HG03039 (cell line): ENCODE measurements around the gene CORIN.
"Not testable (repeated sequence)": the region's sequence is repeated elsewhere in the genome, so short reads cannot be mapped to it uniquely, and the experiment has no call there.

Experiments used
- ATAC-seq: cut with Tn5 transposase; IDR thresholded peaks from one replicate; pipeline ENCODE4 v1.9.1; 2021; ENCODE audit warnings: mild to moderate bottlenecking, moderate library complexity; ENCODE audit not compliant: unreplicated experiment

The CORIN gene

GRCh38 chr4:47731182-47731581 is 106.7 kb downstream of the CORIN start:
- ATAC-seq, result no peak

GRCh38 chr4:47729131-47729680 is 108.7 kb downstream of the CORIN start:
- ATAC-seq, result no peak

- ATAC-seq, result no peak
These were observed 115.8 kb downstream of the CORIN start for GRCh38 chr4:47721892-47722575.

GRCh38 chr4:47721485-47721884 is 116.4 kb downstream of the CORIN start:
- ATAC-seq, result no peak

GRCh38 chr4:47720787-47721186 is 117.1 kb downstream of the CORIN start:
- no peak for ATAC-seq

GRCh38 chr4:47719576-47719975 is 118.3 kb downstream of the CORIN start:
- ATAC-seq, result no peak

GRCh38 chr4:47718696-47719095 is 119.2 kb downstream of the CORIN start:
- no peak for ATAC-seq

GRCh38 chr4:47717188-47717587 is 120.7 kb downstream of the CORIN start:
- no peak for ATAC-seq

GRCh38 chr4:47715716-47716416 is 122.0 kb downstream of the CORIN start:
- ATAC-seq, result no peak

- no peak for ATAC-seq
These were observed 123.6 kb downstream of the CORIN start for GRCh38 chr4:47714269-47714668.

- no peak for ATAC-seq
These were observed 124.6 kb downstream of the CORIN start for GRCh38 chr4:47713129-47713834.

- no peak for ATAC-seq
These were observed 126.2 kb downstream of the CORIN start for GRCh38 chr4:47711646-47712045.

GRCh38 chr4:47711183-47711582 is 126.7 kb downstream of the CORIN start:
- no peak for ATAC-seq

- ATAC-seq, result not testable (repeated sequence)
These were observed 131.5 kb downstream of the CORIN start for GRCh38 chr4:47706352-47706751.

- ATAC-seq, result no peak
These were observed 132.4 kb downstream of the CORIN start for GRCh38 chr4:47705326-47705981.

GRCh38 chr4:47704693-47705325 is 133.1 kb downstream of the CORIN start:
- no peak for ATAC-seq

GRCh38 chr4:47703956-47704355 is 133.9 kb downstream of the CORIN start:
- ATAC-seq, result no peak

GRCh38 chr4:47703008-47703407 is 134.9 kb downstream of the CORIN start:
- no peak for ATAC-seq

- no peak for ATAC-seq
These were observed 136.6 kb downstream of the CORIN start for GRCh38 chr4:47701286-47701685.

GRCh38 chr4:47698837-47699236 is 139.0 kb downstream of the CORIN start:
- no peak for ATAC-seq

- ATAC-seq, result no peak
These were observed 141.0 kb downstream of the CORIN start for GRCh38 chr4:47696823-47697222.
